Keratinocyte (primary cell): Measurements from ENCODE around the gene SMYD3. TPM values are rescaled to one million over a fixed set of nuclear protein-coding genes. Genes with fewer than 3 reads are reported as not detected.

ENCODE experiments used
- DNase-seq: peaks from one replicate; pipeline ENCODE4 v3.0.0-alpha.2; 2011; ENCODE audit warnings: low read depth, missing footprints, low spot score
- FAIRE-seq: peaks from 2 replicates; lab custom pipeline; 2011; peaks lifted over from hg19 to GRCh38; lab: Jason Lieb, UNC
- H2AFZ ChIP-seq: 2 replicates; pipeline ENCODE4 v1.6.0; 2012; ENCODE audit warnings: low read length, control low read depth, inconsistent platforms; ENCODE audit not compliant: control insufficient read depth
- H3K27ac ChIP-seq: 2 replicates; pipeline ENCODE4 v1.5.1; 2011; ENCODE audit warnings: low read length; ENCODE audit not compliant: control insufficient read depth, insufficient read depth
- H3K27me3 ChIP-seq: 3 replicates; pipeline ENCODE4 v1.6.0; 2011; ENCODE audit warnings: low read length; ENCODE audit not compliant: control insufficient read depth, insufficient read depth; ENCODE audit errors: extremely low read depth
- H3K36me3 ChIP-seq, 2 experiments: 2 replicates in 1 of 2; 3 replicates in 1 of 2; pipeline ENCODE4 v1.5.1; 2011; ENCODE audit warnings: low read length in 2 of 2, mild to moderate bottlenecking in 1 of 2; ENCODE audit not compliant: control insufficient read depth in 2 of 2, insufficient read depth in 2 of 2; ENCODE audit errors: extremely low read depth in 1 of 2
- H3K4me1 ChIP-seq: 3 replicates; pipeline ENCODE4 v1.5.1; 2011; ENCODE audit warnings: low read length; ENCODE audit not compliant: control insufficient read depth, insufficient read depth; ENCODE audit errors: extremely low read depth
- H3K4me2 ChIP-seq: 3 replicates; pipeline ENCODE4 v1.6.0; 2011; ENCODE audit warnings: low read depth, low read length; ENCODE audit not compliant: control insufficient read depth, insufficient read depth; ENCODE audit errors: extremely low read depth
- H3K4me3 ChIP-seq, 3 experiments: fragments of 200-600 bp in 1 of 3; sonication (generic) in 1 of 3; 2 replicates in 2 of 3; 3 replicates in 1 of 3; pipeline ENCODE4 v1.5.1; 2011 to 2016; ENCODE audit warnings: low read length in 3 of 3, mild to moderate bottlenecking in 3 of 3, control low read depth in 2 of 3, inconsistent platforms in 1 of 3, low read depth in 1 of 3, mixed read lengths in 1 of 3, mixed run types in 1 of 3, moderate library complexity in 1 of 3; ENCODE audit not compliant: control insufficient read depth in 2 of 3, insufficient read depth in 2 of 3; ENCODE audit errors: extremely low read depth in 1 of 3
- H3K79me2 ChIP-seq: 2 replicates; pipeline ENCODE4 v1.6.0; 2012; ENCODE audit warnings: low read length; ENCODE audit not compliant: control insufficient read depth, insufficient read depth
- H3K9ac ChIP-seq: 3 replicates; pipeline ENCODE4 v1.6.0; 2011; ENCODE audit warnings: low read length; ENCODE audit not compliant: control insufficient read depth, insufficient read depth; ENCODE audit errors: extremely low read depth
- H3K9me1 ChIP-seq: 3 replicates; pipeline ENCODE4 v1.6.0; 2011; ENCODE audit warnings: low read length; ENCODE audit not compliant: control insufficient read depth, insufficient read depth; ENCODE audit errors: extremely low read depth
- H3K9me3 ChIP-seq: 2 replicates; pipeline ENCODE4 v1.5.1; 2012; ENCODE audit warnings: low read depth, low read length; ENCODE audit not compliant: control insufficient read depth
- H4K20me1 ChIP-seq: 3 replicates; pipeline ENCODE4 v1.6.0; 2011; ENCODE audit warnings: low read length; ENCODE audit not compliant: control insufficient read depth, insufficient read depth; ENCODE audit errors: extremely low read depth
- EZH2 ChIP-seq: IDR thresholded peaks from one replicate; pipeline ENCODE4 v1.6.1; 2012; ENCODE audit warnings: inconsistent platforms, mild to moderate bottlenecking, low read length, moderate library complexity
- dilution Hi-C: fragments of 300-500 bp; cut with MboI; formaldehyde crosslinking; loops from one replicate; pipeline ENCODE4 v1.7.0; 2020; ENCODE audit warnings: low sequenced_read_pairs; ENCODE audit not compliant: extremely low pct_ligation_motif_present
- polyA plus RNA-seq, 5 experiments: library from polyadenylated mRNA; depleted of rRNA in 3 of 5; stranded (reverse) in 3 of 5; stranded (forward) in 1 of 5; unstranded in 1 of 5; fragments of >200 nt; gene quantifications; 1 replicate in 1 of 5; 2 replicates in 3 of 5; 3 replicates in 1 of 5; pipeline versions ENCODE4 v1.2.1 to v1.2.3, GENCODE V29; 2011 to 2012; ENCODE audit warnings: missing spikeins in 2 of 5, low read depth in 1 of 5, low replicate concordance in 1 of 5
- TF ChIP-seq, protein P1 (sequence below), 3 experiments: IDR thresholded peaks in 1 of 3; conservative IDR thresholded peaks in 1 of 3; optimal IDR thresholded peaks in 1 of 3; 2 replicates in 2 of 3; 3 replicates in 1 of 3; pipeline versions ENCODE3 to v1.5.1; 2011; ENCODE audit warnings: low read length in 3 of 3, mild to moderate bottlenecking in 3 of 3, moderate library complexity in 2 of 3, control low read depth in 1 of 3, inconsistent platforms in 1 of 3; ENCODE audit not compliant: insufficient read depth in 2 of 3; ENCODE audit errors: extremely low read depth in 1 of 3

SMYD3 gene
- polyA plus RNA-seq, 1 donor (not counting 4 experiments of a cell fraction or from before 2014, with no cell fraction given) = 31.0 TPM

DNA sequence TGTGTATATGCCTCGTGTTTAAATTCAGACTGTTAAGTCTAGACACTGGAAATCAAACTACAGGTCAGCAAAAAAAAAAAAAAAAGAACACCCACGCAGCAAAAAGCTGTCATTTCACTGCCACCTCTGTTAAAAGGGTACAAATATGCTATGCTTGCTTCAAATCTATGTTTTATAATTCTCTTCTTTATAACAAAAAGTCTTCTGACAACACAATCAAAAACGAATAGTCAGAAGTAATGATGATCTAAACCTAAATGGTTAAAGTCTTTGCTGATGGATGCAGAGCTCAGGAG, 438.9 kb downstream of the SMYD3 start:
- no peaks in the 10 kb centered on the region for H3K9me1 ChIP-seq
- no peaks in the 10 kb centered on the region for H3K36me3 ChIP-seq
- DNase-seq (no peak), FAIRE-seq (no peak)
- no peaks in the 10 kb centered on the region for H3K9me3 ChIP-seq
- H3K79me2 ChIP-seq = no peaks in the 10 kb centered on the region
- no peak overlapping the region for H3K4me3 ChIP-seq
- H3K4me2 ChIP-seq = no peak overlapping the region
- H3K4me1 ChIP-seq = peaks cover 7% of the 10 kb centered on the region
- no peaks in the 10 kb centered on the region for H4K20me1 ChIP-seq
- H3K9ac ChIP-seq = no peak overlapping the region
- no peak overlapping the region for H3K27ac ChIP-seq
- H2AFZ ChIP-seq = no peak overlapping the region
- no peak for TF ChIP-seq EZH2
- TF ChIP-seq, protein P1, sequence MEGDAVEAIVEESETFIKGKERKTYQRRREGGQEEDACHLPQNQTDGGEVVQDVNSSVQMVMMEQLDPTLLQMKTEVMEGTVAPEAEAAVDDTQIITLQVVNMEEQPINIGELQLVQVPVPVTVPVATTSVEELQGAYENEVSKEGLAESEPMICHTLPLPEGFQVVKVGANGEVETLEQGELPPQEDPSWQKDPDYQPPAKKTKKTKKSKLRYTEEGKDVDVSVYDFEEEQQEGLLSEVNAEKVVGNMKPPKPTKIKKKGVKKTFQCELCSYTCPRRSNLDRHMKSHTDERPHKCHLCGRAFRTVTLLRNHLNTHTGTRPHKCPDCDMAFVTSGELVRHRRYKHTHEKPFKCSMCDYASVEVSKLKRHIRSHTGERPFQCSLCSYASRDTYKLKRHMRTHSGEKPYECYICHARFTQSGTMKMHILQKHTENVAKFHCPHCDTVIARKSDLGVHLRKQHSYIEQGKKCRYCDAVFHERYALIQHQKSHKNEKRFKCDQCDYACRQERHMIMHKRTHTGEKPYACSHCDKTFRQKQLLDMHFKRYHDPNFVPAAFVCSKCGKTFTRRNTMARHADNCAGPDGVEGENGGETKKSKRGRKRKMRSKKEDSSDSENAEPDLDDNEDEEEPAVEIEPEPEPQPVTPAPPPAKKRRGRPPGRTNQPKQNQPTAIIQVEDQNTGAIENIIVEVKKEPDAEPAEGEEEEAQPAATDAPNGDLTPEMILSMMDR (optimal IDR thresholded peaks at IDR 0.05 in 1 of 3, IDR thresholded peaks at IDR 0.05 in 1 of 3, conservative IDR thresholded peaks at IDR 0.05 in 1 of 3; ENCODE audit: extremely low read depth in 1 of 3, insufficient read depth in 2 of 3, low read length in 3 of 3) = no peak
- no peaks in the 10 kb centered on the region for H3K27me3 ChIP-seq
- dilution Hi-C loops = no loop called here

DNA sequence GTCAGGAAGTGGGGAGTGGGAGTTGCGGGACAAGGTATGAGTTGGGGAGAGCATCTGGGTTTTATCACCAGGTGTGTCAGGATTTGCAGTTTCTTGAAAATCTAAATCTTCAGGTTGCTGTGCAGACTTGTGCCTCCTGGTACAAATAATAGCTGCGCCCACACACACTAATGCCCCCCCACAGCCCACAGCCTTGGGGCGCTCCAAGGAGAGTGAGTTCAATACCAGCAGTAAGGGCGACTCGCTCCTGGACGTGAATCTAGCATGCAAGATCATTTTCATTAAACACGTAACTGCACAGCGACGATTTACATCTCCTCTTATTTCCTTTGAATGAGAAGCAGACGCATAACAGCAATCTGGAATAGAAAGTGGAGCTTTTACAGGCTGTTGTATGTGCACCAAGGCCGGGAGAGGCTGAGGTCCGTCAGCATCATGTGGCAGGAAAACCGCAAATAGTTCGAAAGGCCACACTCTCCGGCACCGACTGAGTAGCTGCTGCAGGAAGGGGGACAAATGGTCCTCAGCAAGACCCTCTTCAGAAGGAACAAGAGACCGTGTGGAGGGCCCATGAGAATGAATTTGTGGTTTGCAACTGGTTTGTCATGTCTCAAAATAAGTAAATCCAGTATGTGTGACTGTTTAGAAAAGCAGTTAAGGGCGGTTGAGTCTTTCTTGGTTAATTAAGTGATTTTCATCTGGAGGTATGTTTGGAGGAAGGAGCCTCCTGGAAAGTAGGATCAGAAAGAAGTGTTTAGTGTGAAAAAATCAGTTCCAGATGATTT, 439.5 kb downstream of the SMYD3 start:
- Histone ChIP-seq H2AFZ (no peak overlapping the region), H3K4me1 (peaks cover 7% of the 10 kb centered on the region), H3K4me2 (no peak overlapping the region), H3K27ac (no peak overlapping the region), H3K9me1 (no peaks in the 10 kb centered on the region), H3K4me3 (no peak overlapping the region), H3K9ac (no peak overlapping the region), H4K20me1 (no peaks in the 10 kb centered on the region), H3K79me2 (no peaks in the 10 kb centered on the region), H3K9me3 (no peaks in the 10 kb centered on the region), H3K36me3 (no peaks in the 10 kb centered on the region), H3K27me3 (no peaks in the 10 kb centered on the region)
- DNase-seq (no peak), FAIRE-seq (no peak)
- TF ChIP-seq EZH2 = no peak
- TF ChIP-seq, protein P1 (optimal IDR thresholded peaks at IDR 0.05 in 1 of 3, IDR thresholded peaks at IDR 0.05 in 1 of 3, conservative IDR thresholded peaks at IDR 0.05 in 1 of 3; ENCODE audit: extremely low read depth in 1 of 3, insufficient read depth in 2 of 3, low read length in 3 of 3) = no peak
- dilution Hi-C loops = no loop called here
